Activated CD8-positive, alpha-beta memory T cell treated with anti-CD3 and anti-CD28 coated beads, Interleukin-2, amount 50 U/mL, for 48 hours (primary cell): ENCODE measurements around the gene WDR41.
A peak's percentile ranks its signal among the peaks of the same experiment; 100 is the strongest.
"Not testable (repeated sequence)": the region's sequence is repeated elsewhere in the genome, so short reads cannot be mapped to it uniquely, and the experiment has no call there.

Source experiments
- DNase-seq: peaks from one replicate; pipeline ENCODE4 v3.0.0-alpha.2; 2020

The WDR41 gene, protein sequence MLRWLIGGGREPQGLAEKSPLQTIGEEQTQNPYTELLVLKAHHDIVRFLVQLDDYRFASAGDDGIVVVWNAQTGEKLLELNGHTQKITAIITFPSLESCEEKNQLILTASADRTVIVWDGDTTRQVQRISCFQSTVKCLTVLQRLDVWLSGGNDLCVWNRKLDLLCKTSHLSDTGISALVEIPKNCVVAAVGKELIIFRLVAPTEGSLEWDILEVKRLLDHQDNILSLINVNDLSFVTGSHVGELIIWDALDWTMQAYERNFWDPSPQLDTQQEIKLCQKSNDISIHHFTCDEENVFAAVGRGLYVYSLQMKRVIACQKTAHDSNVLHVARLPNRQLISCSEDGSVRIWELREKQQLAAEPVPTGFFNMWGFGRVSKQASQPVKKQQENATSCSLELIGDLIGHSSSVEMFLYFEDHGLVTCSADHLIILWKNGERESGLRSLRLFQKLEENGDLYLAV

GRCh38 chr5:77491783-77492652 lies at the start of gene WDR41:
WDR41 (minus strand) TSS chr5:77492316; CDS start chr5:77492220, 96 bp downstream.
- peak; percentile 97 for DNase-seq

DNA sequence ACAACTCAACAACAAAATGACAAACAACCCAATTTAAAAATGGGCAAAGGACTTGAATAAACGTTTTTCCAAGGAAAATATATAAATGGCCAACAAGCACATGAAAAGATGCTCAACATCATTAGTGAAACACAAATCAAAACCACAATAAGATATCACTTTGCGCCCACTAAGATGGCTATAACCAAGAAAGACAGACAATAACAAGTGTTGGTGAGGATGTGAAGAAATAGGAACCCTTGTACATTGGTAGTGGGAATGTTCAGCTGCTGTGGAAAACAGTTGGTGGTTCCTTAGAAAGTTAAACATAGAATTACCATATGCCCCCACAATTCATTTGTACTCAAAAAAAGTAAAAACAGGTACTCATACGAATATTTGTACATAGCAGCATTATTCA lies 39.2 kb upstream of the WDR41 start:
- no peak for DNase-seq

- no peak for DNase-seq
Measured at GRCh38 chr5:77518304-77518703, 26.2 kb upstream of the WDR41 start.

- no peak for DNase-seq
Measured at GRCh38 chr5:77514457-77514856, 22.3 kb upstream of the WDR41 start.

GRCh38 chr5:77513321-77513720 lies 21.2 kb upstream of the WDR41 start:
- DNase-seq, result no peak

DNA sequence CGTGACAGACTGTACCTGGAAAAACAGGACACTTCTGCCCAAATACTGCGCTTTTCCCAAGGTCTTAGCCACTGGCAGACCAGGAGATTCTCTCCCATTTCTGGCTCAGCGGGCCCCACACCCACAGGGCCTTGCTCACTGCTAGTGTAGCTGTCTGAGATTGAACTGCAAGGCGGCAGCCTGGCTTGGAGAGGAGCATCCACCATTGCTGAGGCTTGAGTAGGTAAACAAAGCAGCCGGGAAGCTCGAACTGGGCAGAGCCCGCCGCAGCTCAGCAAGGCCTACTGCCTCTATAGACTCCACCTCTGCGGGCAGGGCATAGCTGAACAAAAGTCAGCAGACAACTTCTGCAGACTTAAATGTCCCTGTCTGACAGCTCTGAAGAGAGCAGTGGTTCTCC lies 9.0 kb upstream of the WDR41 start:
- DNase-seq, result not testable (repeated sequence)

GRCh38 chr5:77499973-77500372 lies 7.9 kb upstream of the WDR41 start:
- no peak for DNase-seq

DNA sequence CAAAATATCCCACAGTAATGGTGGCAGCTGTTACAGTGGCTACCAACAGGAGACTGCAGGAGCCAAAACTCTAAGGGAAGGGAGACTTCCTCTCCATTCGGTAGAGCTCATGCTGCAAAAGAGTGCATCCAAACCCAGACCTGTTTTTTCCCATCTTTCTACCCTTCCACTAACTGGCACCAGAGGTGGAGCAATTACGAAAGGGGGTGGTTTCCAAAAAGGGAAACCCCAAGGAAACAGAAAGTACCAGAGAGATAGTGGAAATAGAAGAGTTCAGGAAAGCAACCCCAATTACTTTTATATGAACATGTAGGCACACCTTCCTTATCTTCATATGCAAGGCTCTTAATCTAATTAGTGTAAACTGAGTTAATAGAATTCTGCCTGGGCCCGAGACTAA lies 7.3 kb upstream of the WDR41 start:
- no peak for DNase-seq

DNA sequence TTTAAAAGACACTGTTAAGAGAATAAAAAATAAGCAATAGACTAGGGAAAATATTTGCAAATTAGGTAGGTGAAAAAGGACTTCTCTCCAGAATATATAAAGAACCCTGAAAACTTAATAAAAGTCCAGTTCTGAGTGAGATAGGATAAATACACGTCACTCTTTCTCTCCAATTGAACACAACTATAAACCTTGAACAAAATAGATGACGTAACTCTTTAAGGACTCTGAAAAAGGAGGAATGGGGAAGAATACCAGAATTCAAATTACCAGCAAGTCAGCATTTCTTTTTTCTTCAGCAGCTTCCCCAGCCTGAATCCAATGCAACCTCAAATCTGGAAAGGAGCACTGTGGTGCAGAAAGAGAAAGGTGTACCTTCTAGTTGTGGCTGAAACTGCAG lies 6.8 kb upstream of the WDR41 start:
- no peak for DNase-seq

DNA sequence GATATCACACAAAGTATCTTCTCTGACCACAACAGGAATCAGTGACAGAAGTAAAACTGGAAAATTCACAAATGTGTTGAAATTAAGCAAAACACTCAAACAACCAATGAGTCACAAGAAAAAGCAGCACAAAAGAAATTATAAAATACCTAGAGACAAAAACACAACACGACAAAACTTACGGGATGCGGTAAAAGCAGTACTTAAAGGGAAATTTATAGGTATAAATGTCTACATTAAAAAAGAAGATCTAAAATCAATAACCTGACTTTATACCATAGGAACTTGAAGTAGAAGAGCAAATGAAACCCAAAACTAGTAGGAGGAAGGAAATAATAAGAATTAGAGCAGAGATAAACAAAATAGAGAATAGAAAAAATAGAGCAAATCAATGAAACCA lies 2.8 kb upstream of the WDR41 start:
- DNase-seq, result no peak

DNA sequence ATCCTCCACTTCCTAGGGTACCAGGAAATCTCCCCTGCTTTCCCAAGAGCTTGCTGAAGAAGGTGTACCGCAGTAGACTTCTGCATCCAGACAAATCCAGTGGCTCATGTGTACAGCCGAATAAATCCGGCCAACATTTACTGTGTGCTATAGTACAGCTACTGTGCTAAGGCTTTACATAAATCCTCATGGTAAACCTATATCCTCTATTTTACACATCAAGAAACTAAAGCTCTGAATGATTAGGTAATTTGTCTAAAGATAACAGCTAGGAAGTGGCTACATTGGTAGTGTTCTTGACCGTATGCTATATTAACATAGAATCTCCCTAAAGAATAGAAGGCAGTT lies 511 bp upstream of the WDR41 start:
- no peak for DNase-seq

- peak; percentile 56 for DNase-seq
Measured at GRCh38 chr5:77490741-77491344, 1.3 kb downstream of the WDR41 start.

GRCh38 chr5:77486344-77486962 lies 5.7 kb downstream of the WDR41 start:
- DNase-seq, result no peak

DNA sequence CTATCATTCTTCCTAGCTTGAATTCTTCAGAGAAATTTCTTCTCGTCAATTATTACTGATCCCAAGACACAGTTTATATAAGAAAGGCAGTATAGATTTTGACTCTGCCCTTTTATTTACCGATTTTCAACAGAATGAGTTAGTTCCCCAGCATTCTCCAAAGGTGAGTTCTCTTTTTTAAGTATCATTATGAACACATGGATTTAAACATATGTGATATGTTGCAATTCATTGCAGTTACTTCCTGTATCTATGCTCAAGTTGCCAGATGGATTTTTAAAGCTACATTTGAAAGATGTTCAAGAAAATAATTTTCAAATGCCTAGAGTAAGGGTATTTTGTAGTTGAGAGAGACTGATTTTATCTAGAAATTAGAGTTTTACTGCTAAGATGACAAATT lies 8.4 kb downstream of the WDR41 start:
- no peak for DNase-seq

- DNase-seq, result not testable (repeated sequence)
Measured at GRCh38 chr5:77475041-77475440, 17.1 kb downstream of the WDR41 start.

DNA sequence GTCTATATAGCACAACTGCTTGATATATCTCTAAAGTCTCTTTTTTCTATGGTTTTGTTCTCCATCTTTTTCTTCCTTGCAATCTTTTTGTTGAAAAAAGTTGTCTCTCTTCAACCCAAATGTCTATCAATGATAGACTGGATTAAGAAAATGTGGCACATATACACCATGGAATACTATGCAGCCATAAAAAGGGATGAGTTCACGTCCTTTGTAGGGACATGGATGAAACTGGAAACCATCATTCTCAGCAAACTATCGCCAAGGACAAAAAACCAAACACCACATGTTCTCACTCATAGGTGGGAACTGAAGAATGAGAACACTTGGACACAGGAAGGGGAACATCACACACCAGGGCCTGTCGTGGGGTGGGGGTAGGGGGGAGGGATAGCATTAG lies 23.2 kb downstream of the WDR41 start:
- DNase-seq, result not testable (repeated sequence)

DNA sequence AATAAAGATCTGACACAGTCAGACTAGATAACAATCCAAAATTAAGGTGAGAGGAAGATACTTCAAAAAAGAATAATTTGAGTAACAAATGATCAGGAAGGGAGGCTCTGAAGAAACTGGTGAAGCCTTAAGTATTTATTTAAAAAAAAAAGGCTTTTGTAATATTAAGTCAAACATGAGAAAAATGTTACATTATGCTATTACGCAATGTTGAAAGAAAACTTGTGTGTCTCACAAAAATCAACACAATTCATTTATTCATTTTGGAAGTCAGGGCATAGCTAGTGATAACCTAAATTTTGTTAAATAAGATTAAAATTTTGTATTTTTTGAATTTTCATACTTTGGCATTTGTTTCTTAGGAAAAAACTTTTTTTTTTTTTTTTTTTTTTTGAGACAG lies 28.2 kb downstream of the WDR41 start:
- no peak for DNase-seq

DNA sequence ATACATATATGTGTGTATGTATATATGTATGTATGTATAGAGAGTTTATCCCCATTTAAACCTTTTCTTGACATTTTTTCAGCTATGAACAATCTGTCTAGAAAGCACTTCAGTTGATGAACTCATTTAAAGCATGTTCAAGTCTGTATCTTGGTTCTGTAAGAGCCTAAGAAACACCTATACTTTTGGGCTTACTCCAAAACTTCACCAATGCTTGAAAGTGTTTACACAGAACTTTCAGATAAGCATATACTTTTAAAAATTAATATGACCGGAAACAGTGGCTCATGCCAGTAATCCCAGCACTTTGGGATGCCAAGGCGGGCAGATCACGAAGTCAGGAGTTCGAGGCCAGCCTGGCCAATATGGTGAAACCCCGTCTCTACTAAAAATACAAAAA lies 30.8 kb downstream of the WDR41 start:
- DNase-seq, result no peak

- no peak for DNase-seq
Measured at GRCh38 chr5:77454123-77454522, 38.0 kb downstream of the WDR41 start.

GRCh38 chr5:77452351-77452750 lies 39.8 kb downstream of the WDR41 start:
- DNase-seq, result no peak

DNA sequence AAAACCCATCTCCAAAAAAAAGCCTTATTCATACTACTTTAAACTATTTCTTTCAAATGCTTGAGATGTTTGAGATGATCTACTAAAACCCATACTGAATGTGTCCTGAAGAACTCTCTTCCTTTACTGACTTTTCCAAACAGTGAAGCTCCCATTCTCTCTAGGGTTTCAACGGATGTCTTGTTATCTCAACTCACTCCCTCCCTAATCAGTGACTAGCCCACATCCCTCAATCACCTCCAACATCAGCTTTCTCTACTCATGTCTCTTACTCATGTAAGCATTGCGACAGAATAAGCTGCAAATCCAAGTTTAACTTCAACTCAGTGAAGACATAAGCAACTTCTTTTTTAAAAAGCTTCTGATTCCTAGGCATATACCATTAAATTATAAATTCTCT lies 42.1 kb downstream of the WDR41 start:
- no peak for DNase-seq

GRCh38 chr5:77449277-77449676 lies 42.8 kb downstream of the WDR41 start:
- no peak for DNase-seq

DNA sequence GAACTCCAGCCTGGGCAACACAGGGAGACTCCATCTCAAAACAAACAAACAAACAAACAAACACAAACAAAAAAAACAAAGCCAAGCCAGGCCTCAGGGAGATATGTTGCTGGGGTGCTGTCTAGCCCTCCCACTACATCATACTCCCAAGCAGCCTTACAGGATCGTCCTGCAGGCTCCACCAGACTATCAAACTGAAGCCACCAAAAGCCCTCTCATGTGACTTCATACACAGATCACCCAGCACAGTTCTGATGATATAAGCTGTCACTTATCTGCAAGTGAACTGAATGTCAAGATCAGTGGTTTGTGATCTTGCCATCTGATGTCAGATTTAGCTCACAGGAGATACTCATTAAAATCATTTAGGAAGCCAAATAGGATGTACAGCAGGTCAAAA lies 43.3 kb downstream of the WDR41 start:
- DNase-seq, result no peak
